ENCODE measurements around the gene KATNAL2.
"Not testable (repeated sequence)": the region's sequence is repeated elsewhere in the genome, so short reads cannot be mapped to it uniquely, and the experiment has no call there.

Gene KATNAL2

DNA sequence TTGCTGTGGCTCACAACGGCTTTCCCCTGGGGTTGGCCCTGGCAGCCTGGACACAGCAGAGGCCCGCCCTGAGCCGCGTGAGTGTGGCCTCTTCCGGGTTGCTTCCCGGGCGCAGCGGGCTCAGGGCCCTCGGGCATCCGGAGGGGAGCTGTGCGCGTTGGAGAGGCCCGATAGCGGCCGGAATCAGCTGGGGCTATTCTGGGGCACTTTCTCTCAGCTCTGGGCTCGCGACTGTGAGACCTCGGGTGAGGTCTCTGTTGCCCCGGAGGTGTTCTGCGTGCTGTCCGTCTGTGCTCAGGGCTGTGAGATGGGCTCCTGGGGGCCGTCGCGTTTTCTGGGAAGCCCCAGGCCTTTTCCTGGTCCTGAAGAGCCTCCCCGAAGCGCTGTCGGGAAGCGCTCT lies 117.2 kb downstream of the KATNAL2 start:
- not testable (repeated sequence) for DNase-seq

DNA sequence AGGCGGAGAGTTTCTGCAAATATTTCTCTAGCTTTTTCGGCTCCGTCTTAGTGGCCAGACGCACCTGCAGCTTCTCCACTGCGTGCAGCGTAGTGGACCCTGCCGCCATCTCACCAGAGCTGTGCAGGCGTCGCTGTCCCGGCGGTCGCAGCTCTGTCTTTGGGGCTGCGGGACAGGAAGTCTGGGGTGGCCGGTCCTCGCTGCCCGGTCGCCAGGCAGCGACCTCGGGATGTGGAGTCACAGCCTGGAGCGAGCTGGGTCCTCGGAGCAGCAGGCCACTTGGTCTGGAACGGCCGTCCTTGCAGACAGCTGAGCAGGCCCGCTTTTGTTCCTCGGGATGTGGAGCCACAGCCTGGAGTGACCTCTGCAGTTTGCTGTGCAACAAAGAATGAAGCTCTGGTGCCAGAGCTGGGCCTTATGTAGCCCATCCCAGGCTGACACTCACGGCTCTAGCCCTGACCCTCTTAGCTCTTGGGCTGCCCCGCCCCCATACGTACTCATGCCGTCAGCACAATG lies 117.8 kb downstream of the KATNAL2 start, which contains the start of gene ELOA2:
TSS of gene ELOA2 (minus strand) at position 466 of the 516 bp plus-strand sequence. CDS start at position 109, 357 bp downstream.
- no peak for DNase-seq

DNA sequence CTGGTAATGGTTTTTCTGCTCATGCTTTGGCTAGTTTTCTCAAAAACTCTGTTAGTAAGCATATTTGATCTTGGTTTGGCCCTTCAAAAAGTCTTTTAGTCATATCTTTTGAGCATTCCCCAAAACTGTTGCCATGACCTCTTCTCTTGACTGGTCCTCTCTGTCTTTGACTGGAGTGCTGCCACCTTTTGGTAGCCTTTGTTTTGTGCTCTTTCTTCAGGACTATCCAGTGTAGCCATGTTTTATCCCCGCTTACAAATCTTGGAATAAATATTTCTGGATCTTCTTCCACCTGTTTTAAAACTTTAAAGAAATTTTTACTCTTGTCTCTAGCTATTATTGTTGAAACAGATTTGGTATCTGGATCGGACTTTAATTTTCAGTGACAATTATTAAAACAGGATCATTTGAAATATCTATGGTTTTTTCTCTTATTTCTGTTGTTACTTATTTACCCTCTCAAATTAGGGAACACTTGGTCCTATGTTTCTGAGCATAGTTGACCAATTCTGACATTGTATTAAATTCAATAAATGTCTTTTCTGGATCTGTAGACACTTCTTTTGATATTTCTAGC lies 119.0 kb downstream of the KATNAL2 start:
- DNase-seq = peak; percentile 38

DNA sequence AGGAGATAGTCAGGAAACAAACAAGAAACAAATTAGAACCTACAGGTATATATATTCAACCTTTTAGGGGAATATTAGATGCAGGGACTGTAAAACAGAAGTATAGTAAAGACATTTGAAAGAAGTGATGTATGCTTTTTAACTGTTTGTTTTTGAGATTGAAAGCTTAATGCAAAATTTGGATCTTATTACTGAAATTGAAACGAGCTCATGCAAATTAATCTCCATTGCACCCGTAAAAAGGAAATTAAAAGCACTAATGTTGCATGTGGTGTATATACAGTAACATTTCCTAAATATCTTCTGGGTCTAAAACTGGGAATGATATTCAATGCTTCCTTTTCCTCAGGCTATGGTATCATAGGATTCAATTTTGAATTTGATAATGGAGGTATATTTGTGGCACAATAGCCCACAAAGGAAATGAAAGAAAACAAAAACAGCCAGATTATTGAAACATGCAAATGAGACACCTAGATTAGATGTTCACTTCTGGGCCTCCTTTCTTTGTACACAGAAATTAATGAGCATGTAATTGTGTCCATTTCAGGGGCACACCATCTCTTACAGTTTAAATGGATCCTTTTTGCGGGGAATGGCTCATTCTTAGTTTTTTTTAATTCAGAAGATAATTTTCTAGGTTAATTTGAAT lies 119.7 kb downstream of the KATNAL2 start:
- no peak for DNase-seq

DNA sequence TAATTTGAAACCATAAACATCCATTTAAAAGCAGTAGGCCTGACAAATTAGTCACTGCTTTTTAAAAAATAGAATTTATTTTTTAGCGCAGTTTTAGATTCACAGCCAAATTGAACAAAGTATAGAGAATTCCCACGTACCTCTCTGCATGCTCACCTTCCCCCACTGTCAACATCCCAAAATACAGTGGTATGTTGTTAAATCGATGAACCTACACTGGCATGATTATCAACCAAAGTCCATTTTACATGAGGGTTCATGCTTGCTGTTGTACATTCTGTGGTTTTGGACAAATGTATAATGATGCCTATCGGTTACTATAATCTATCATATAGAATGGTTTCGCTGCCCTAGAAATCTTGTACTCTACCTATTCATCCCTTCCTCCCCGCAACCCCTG lies 123.6 kb downstream of the KATNAL2 start:
- DNase-seq = no peak

DNA sequence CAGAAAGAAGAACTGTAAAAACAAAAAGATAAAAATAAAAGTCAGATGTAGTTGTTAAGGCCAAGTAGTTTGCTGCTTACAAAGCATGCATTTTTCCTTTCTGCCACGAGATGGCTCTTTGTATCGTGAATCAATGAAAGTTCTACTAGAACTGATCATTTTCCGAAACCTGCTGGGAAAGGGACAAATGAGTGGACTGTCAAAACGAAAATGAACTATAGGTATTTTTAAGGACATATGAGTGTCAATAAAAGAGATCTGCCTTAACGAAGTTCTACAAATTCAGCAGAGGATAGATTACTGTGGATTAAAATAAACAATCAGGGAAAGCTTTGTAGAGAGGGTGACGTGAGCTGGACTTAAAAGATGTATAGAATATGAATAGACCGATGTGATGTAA lies 133.1 kb downstream of the KATNAL2 start:
- peak; percentile 57 for DNase-seq

DNA sequence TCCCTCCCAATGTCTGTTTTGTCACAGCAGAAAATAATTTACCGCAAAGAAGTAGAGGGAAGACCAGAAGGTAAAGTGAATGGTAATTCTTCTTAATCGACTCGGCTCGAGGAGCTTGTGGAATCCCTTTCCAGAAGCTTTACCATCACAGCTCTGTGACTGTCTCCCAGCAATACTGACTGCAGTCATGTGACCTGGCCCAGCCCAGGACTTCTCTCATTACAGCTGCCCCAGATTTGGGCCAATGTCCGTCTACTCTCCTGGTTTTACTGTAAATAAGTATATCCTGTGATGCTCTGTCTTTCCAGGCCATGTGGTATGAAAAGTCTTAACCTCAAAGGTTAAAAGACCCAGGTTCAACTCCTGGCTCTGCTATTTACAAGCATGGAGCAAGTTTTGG lies 137.0 kb downstream of the KATNAL2 start:
- DNase-seq = no peak

DNA sequence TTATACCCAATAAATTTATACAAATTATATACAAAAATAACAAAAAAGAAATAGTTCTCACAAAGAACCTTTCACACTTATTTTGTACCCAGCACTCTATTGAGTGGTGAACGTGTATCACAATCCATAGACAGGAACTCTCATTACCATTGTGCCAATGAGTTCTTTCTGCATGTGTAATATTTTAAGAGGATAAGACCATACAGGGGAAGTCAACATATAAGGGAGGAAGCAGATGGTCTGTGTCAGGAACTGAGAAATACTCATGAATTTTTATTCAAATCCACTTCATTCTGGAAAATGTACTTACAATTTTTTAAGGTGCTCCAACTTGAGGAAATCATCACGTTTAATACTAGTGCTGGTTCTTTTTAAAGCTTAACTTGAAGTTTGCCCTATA lies 145.1 kb downstream of the KATNAL2 start:
- peak; percentile 17 for DNase-seq

DNA sequence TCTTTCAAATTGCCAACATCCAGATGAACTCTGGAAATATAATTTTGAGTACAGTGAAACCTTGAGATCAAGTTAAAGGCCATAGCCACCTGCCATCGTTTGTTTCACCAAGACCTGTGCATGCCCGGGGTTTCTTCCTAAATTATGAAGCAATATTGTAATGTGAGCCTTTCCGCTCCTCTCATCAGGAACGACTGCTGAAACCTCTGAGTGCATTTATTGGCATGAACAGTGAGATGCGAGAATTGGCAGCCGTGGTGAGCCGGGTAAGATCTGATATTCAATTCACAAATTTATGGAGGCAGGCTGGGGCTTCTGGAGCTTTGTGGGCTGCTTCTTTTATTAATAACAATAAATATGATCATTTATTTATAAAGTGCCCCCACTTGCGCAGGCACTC lies 145.7 kb downstream of the KATNAL2 start:
- DNase-seq = no peak

DNA sequence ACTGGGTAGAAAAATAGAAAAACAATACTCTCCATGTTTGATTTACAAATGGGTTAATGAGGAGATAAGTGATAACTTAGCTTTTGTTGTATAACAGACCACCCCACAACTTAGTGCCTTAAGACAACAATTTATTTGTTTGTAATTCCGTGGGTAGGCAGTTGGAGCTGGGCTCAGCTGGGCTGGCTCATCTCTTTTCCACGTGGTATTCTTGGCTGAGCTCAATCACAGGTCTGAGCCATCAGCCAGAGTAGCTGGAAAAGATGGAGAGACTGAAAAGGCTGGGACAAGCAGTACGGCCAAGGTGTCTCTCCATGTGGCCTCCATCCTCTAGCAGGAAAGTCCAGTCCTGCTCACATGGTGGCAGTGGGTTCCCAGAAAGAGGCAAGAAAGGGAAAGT lies 150.2 kb downstream of the KATNAL2 start:
- no peak for DNase-seq

DNA sequence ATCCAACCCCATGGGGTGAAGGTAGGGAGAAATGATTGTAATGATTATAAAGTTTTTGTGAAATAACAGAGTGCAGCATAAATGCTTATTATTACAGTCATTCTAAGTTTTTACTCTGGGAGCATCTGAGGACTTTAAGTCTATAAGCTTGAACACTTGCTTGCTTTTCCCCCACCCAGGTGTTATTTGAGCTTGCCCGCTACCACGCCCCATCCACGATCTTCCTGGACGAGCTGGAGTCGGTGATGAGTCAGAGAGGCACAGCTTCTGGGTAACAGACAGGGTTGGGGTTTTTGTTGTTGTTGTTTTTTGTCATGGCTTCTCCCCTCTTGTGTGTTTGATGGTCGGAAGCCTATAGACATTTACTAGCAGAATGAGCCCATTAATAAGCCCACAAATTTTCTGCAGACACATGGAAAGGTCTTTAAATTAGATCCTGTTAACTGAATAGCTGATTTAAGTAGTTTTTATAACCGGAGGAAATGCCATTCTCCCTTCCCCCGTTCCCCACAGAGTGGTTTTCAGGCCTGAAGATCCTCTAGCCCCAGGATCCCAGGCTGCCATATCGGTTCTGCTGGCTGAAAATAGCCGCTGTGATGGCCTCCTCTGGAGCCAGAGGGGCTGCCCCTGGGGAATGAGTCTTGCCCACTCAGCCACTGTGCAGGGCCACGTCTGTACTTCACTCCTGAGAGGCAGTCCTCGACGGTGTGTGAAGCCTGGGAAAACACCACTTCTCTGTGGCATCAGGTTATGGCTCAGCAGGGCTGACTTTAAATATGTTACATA lies 157.9 kb downstream of the KATNAL2 start:
- no peak for DNase-seq

DNA sequence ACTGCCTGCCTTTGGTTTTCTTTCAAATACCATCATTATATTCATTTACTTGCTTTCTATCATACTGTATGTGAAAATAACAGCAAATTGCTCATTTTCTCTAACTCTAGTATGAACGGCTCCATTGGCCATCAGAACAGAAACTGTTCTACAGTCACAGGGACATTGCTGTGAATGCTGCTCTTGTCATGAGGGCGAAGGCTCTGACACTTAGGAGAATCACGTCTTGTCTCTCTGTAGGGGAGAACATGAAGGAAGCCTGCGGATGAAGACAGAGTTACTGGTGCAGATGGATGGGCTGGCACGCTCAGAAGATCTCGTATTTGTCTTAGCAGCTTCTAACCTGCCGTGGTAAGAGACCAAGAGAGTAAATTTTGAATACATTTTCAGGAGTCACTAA lies 159.7 kb downstream of the KATNAL2 start:
- DNase-seq = no peak

DNA sequence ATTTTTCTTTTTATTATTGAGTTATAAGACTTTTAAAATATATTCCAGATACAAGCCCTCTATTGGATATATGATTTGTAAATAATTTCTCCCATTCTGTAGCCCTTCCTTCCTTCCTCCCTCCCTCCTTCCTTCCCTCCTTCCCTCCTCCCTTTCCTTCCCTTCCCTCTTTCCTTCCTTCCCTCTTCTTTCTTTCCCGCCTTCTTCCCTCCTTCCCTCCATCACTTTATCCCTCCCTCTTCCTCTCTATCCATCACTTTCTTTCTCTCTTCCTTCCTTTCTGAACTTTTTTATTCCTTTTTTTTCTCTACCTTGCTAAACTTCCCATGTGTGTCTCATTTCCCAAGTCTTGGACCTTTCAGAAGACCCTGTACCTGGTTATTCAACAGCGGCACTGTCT lies 163.5 kb downstream of the KATNAL2 start:
- no peak for DNase-seq

DNA sequence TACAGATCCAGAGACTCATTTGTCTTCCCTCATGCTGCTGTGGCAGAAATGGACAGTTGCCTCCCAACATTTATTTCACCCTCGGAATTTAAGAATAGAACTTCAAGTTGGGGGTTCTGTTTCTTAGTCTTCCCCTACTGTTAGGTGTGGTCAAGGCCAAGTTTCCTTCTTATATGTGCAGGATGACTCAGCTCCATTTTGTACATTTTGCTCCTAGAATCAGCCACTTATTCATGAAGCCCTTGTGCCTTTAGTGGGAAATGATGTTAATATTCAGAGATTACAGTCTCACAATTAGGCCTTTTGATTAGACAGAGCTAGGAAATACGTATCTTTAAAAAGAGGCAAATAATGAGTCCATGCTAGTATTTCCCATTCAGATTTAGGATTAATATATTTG lies 164.2 kb downstream of the KATNAL2 start:
- DNase-seq = peak; percentile 27

DNA sequence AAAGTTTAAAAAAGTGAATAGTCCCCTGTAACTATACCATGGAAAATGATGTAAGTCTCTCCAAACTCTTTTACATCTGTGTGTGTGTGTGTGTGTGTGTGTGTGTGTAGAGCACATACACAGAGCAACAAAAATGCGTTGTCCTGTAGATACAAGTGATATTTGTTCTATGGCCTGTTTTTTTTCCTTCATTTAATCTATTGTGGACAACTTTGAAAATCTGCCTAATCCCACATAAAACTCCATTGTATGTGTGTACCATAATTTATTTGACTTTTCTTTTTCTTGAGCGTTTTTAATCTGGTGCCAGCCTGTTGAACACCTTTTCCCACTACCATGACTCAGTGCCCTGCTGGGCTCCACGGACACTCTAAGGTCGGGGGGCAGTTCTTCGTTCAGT lies 170.3 kb downstream of the KATNAL2 start:
- no peak for DNase-seq

DNA sequence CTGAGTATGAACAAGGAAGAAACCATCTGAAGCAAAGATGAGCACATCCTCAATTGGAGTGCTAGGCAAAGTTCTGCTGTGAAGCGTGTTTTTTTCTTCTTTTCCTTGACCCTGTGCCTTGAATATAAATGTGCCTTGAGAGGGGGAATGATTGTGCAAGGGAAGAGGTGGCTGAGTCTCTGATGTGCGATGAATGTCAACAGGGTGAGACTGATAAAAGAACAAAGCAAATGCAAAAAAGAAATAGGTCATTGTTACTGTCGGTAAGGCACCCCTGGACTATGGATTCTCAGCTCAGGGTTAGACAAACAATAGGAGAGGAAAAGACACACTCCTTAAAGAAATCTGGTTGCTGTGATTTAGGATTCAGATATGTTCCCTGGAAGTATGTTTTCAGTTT lies 178.4 kb downstream of the KATNAL2 start:
- DNase-seq = no peak

DNA sequence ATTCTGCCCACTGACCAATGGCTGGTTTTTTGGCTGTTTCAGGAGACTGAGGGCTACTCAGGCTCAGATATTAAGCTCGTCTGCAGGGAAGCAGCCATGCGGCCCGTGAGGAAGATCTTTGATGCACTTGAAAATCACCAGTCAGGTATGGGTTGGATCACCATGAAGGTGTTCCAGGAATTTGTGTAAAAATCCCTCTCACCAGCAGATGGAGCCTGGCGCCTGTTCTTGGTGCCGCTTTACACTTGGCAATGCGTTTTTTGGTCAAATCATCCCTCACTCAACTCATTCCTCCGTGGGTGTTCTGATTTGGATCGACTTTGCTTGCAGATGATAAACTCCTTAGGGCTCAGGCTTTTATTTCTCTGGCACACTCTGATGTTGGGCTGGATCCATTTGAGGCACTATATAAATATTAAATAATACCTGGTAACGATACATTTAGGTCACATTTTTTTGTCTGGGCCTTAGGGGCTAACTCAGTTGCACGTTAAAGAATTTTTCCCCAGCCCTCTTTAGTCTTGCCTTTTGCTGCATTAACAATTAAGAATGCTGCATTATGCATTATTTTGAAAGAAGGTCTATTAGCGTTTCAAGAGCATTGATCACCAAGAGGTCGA lies 182.9 kb downstream of the KATNAL2 start:
- DNase-seq = peak; percentile 75

DNA sequence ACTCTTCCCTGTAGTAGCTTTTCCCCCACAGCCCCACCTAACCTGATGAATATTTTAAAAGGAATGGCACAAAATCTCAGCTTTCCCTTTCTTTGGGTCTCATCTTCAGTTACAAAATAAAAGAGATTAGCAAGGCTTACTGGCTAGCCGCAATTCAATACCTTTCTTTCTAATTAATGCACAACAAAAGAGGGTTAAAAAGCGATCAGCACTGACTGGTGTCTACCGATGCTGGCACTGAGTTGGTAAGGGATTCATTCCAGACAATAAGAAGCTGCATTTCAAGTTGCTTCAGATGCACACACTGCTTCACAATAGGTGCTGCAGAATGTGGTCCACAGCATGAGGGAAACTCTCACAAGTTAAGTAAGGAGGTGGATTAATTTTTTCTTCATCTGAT lies 191.0 kb downstream of the KATNAL2 start:
- DNase-seq = no peak

DNA sequence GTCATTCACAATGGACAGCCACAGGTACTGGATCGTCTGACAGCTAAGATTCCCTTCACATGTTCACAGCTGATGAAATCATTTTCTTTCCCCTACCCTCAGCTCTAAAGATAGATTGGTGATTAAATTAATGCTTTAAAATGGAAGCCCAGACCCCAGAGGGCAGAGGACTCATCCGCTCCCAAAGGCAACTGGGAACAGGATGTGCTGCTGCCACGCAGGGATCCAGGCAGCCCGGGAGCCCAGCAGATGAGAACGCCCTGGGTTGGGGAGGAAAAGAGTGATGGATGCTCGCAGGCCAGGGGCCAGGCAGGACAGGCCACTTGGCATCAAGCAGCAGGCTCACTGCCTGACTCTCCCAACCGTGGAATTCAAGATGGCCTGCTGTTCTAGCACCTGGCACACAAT lies 191.6 kb downstream of the KATNAL2 start:
- no peak for DNase-seq

DNA sequence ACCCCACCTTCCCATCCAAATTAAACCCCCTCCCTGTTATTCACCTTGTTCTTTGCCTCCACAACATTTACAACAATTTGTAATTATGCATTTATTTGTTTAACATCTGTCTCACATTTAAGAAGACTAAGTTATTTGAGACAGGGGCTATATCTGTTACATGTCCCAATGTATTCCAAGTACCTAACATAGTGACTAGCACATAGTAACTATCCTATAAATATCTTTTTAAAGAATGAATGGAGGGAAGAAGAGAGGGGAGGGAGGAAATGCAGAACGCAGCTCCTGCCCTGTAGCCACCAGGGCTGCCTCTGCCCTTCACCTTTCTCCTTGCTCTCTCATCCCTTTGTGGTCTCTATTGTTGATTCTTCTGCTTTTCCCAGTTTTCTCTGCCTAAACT lies 192.3 kb downstream of the KATNAL2 start:
- DNase-seq = no peak

DNA sequence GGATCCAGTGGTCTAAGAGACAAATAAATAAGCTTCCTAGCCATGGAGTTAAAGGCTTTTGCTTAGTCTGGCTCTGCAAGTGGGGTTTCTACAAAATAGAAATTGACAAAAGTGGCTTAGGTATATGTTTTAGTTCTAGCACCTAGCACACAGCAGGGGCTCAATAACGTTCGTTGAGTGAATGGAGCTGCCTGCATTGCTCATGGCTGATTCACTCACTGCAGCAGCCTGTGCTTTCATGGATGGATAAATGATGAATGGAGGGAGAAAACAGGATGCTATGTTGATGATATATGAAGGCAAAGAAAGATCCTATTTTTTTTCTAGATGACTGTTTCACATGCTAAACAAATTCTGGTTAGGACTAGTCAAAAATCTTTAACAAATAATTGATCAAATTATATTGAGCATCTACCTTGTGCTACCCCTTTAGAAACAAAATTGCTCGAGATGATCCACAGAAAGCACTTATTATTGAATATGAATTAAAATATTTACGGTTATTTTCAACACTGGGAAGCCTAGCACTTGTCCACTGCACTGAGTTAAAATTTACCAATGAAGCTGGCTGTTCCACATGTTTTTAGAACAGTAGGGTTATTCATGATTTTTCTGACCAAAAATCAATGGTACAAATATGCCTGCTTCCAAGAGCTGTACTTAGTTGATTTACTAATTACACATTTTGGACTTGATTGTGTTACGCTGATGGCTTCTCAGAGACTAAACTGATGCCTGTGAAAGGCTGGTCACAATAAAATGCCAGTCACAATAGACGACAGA lies 193.3 kb downstream of the KATNAL2 start:
- no peak for DNase-seq

DNA sequence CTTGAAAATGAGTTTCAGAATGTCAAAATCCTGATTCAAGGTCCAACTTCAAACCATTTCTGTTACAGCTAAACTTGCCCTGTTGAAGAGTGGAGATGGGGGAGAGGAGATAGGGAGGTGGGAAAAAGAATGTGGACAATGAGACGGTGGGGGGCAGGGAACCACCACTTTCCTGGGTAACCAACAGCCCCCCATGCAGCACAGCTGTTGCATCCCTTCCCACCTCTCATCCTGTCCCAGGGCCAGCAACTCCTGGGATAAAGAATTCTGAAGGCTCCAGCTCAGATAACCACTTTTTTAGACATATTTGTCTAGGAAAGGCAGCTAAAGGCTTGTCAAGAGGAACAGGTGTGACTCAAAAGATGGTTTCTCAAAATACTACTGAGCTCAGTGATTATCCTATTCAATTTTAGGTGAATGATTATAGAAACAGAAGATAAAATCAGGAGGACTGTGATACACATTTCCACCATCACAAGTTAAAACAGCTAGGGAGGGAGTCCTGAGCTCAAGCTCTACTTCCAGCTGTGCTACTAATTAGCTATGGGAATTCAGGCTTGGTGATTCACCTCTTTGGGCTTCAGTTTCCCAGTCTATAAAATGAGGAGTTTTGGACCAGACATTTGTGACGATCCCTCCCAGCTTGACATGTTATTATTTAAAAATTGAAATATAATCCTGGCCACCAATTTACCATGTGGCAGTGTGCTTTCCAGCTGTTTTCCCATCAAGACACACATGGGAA lies 196.6 kb downstream of the KATNAL2 start:
- DNase-seq = no peak

Data from hematopoietic multipotent progenitor cell treated with erythropoietin and hydrocortisone succinate and interleukin-3 and kit ligand, for 4 days (in vitro differentiated cells).